ENCODE results near the gene TXNRD2. TPM values are rescaled to one million over a fixed set of nuclear protein-coding genes. Genes with fewer than 3 reads are reported as not detected.

TXNRD2 gene
- total and polyA plus RNA-seq, 8 donors, result 9.6 to 41.6 (median 14.8) TPM

DNA sequence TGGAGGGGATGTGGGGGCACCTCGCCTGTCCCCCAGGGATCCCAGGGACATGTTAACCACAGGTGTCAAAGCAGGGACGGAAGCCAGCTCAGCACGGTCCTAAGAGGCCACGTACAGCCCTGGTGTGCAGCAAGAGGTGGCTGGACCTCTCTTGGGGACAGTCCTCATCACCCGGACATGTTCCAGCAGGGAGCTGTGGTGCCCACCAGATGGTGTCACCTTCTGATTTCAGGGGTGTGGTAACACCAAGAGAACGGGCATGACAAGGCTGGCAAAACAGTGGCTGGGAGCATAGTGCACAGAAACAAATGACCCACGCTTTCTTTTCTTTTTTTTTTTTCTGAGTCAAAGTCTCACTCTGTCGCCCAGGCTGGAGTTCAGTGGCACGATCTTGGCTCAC is 25.6 kb downstream of the TXNRD2 start:
- Histone ChIP-seq H3K27ac (no peak overlapping the region), H3K27me3 (no peaks in the 10 kb centered on the region), H3K4me1 (no peaks in the 10 kb centered on the region), H3K9me3 (no peaks in the 10 kb centered on the region), H3K36me3 (peaks cover 0 to 44% (median 36%) of the 10 kb centered on the region in 3 donors), H3K4me3 (no peak overlapping the region)
- DNase-seq (no peak), ATAC-seq (no peak), FAIRE-seq (no peak)
- WGBS, 2 donors, result 88 to 93% methylated on average over 8 to 9 of the region's 9 CpGs
- TF ChIP-seq, protein P1, sequence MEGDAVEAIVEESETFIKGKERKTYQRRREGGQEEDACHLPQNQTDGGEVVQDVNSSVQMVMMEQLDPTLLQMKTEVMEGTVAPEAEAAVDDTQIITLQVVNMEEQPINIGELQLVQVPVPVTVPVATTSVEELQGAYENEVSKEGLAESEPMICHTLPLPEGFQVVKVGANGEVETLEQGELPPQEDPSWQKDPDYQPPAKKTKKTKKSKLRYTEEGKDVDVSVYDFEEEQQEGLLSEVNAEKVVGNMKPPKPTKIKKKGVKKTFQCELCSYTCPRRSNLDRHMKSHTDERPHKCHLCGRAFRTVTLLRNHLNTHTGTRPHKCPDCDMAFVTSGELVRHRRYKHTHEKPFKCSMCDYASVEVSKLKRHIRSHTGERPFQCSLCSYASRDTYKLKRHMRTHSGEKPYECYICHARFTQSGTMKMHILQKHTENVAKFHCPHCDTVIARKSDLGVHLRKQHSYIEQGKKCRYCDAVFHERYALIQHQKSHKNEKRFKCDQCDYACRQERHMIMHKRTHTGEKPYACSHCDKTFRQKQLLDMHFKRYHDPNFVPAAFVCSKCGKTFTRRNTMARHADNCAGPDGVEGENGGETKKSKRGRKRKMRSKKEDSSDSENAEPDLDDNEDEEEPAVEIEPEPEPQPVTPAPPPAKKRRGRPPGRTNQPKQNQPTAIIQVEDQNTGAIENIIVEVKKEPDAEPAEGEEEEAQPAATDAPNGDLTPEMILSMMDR (IDR thresholded peaks at IDR 0.05), result no peak
- intact Hi-C loops (cut with DNase I), result no loop called here

DNA sequence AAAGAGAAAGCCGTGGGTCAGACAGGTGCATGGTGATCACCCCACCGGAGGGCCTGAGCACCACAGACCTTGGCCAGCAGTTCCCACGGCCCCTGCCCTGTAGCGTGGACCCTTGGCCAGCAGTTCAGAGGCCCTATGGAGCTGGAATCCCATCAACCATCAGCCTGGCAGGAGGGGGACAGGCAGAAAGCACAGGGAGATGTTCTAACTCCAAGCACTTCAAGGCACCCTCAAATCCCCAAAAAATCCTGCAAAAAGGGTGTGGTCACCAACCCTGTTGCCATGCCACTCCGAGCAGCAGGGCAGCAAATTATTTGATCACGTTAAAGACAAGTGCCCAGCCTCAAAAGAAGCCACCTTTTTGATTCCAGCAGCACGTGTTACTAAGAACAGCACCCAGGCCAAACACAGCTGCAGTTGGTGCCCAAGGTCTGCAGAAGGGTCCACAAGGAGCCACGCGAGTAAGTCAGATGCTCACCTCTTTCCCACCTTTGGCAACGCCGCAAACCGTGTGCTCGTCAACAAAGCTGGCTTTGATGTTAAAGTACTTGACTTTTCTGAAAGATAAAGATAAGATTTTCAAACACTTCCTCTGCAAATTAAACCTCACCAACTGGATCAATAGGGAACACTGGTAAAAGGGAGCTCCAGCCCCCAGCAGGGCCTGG is 26.2 kb downstream of the TXNRD2 start:
- no peak overlapping the region for H3K4me3 ChIP-seq
- 83% methylated on average over 13 of the region's 13 CpGs for WGBS, 2 donors
- peaks cover 0 to 44% (median 36%) of the 10 kb centered on the region in 3 donors for H3K36me3 ChIP-seq
- intact Hi-C loops (cut with DNase I), result no loop called here
- TF ChIP-seq, protein P1 (IDR thresholded peaks at IDR 0.05), result no peak
- FAIRE-seq (no peak), DNase-seq (no peak), ATAC-seq (no peak)
- H3K9me3 ChIP-seq, result no peaks in the 10 kb centered on the region
- no peak overlapping the region for H3K27ac ChIP-seq
- H3K27me3 ChIP-seq, result no peaks in the 10 kb centered on the region
- H3K4me1 ChIP-seq, result no peaks in the 10 kb centered on the region

DNA sequence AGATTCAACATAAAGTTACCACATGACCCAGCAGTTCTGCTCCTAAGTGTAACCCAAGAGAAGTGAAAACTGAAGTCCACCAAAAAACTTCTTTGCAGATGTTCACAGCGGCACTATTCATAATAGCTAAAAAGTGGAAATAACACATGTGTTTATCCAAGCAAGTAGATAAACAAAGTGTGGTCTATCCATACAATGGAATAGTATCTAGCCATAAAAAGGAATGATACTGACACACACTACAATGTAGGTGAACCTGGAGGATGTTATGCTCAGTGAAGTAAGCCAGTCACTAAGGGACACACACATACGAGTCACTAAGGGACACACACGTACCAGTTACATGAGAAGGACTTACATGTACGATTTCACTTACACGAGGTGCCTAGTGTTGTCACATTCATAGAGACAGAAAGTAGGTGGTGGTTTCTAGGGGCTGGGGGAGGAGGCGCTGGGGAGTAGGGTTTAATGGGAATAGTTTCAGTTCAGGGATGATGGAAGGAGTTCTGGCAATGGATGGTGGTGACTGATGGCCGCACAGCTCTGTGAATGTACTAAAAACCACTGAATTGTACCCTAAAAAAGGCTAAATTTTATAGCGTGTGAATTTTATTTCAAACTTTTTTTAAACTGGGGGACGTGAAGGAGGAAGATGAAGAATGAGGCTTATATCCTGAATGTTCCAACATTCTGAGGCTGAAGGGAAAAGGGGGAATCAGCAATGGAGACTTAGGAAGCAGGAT is 27.2 kb downstream of the TXNRD2 start:
- no peaks in the 10 kb centered on the region for H3K4me1 ChIP-seq
- TF ChIP-seq, protein P1 (IDR thresholded peaks at IDR 0.05), result no peak
- WGBS, 2 donors, result 95 to 96% methylated on average over 9 of the region's 9 CpGs
- intact Hi-C loops (cut with DNase I), result no loop called here
- no peak overlapping the region for H3K27ac ChIP-seq
- no peak overlapping the region for H3K4me3 ChIP-seq
- FAIRE-seq, result no peak
- no peaks in the 10 kb centered on the region for H3K9me3 ChIP-seq
- ATAC-seq, result no peak
- no peak for DNase-seq
- H3K36me3 ChIP-seq, result peaks cover 0 to 44% (median 36%) of the 10 kb centered on the region in 3 donors
- no peaks in the 10 kb centered on the region for H3K27me3 ChIP-seq

DNA sequence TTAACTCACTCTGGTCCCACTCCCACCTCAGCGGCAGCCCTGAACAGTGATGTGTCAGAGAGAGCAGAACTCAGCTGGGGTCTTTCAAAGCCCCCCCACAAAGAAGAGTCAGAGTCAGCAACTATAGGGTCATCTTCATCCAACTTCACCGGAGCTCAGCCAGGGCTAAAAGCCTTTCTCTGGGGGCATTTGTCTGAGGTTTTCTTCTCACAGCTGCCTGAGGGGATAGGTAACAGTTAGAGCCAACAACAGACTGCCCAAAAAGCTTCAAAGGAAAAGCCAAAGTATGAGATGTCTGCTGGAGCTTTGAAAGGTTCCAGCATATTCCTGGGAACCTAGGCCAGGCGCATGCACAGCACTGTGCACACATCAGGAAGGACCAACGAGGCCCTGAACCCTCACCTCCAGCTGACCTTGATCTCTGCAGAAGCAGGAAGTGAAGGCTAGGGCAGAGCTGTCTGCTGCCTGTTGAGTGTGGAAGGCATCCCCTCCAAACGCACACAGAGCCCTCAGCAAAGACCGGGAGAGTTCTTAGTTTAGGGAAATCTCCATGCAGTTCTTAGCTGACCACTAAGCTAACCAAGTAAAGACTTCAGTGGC is 28.2 kb downstream of the TXNRD2 start:
- Histone ChIP-seq H3K4me1 (no peaks in the 10 kb centered on the region), H3K4me3 (no peak overlapping the region), H3K27ac (no peak overlapping the region), H3K36me3 (peaks cover 0 to 39% (median 32%) of the 10 kb centered on the region in 3 donors), H3K27me3 (no peaks in the 10 kb centered on the region), H3K9me3 (no peaks in the 10 kb centered on the region)
- FAIRE-seq (no peak), ATAC-seq (no peak), DNase-seq (peak in 1 of 6 donors; percentile 4)
- TF ChIP-seq, protein P1 (IDR thresholded peaks at IDR 0.05), result no peak
- 87 to 90% methylated on average over 6 of the region's 6 CpGs for WGBS, 2 donors
- intact Hi-C loops (cut with DNase I), result no loop called here
